ENCODE data around the gene MAML2.

The MAML2 gene

DNA sequence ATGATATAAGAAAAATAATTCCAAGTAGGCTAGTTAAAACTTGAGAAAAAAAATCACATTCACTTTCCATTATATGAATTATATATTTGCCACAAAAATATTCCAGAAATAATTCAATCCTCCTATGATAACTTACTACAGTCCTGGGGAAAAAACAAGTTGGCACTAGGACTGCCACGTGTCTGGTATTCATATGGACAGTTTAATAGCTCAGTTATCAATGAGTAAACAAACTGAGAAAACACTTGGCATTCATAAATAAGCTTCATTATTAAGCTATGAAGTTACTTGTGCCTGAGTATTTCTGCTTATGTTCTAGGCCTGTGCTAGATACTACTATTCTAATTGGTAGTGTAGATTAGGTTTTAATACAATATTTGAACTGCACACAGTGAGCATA, 22.5 kb upstream of the MAML2 start:
- Histone ChIP-seq H3K9me3 (ENCODE audit: control insufficient read depth, low read length) (no peaks in the 10 kb centered on the region), H3K27me3 (ENCODE audit: control insufficient read depth, insufficient read depth, low read length) (no peaks in the 10 kb centered on the region), H3K36me3 (ENCODE audit: control insufficient read depth, insufficient read depth, low read length) (no peaks in the 10 kb centered on the region), H3K4me3 (ENCODE audit: low read length) (no peak overlapping the region), H3K9ac (ENCODE audit: low read length) (no peak overlapping the region), H3K4me1 (ENCODE audit: control insufficient read depth, insufficient read depth, low read length) (no peaks in the 10 kb centered on the region)

DNA sequence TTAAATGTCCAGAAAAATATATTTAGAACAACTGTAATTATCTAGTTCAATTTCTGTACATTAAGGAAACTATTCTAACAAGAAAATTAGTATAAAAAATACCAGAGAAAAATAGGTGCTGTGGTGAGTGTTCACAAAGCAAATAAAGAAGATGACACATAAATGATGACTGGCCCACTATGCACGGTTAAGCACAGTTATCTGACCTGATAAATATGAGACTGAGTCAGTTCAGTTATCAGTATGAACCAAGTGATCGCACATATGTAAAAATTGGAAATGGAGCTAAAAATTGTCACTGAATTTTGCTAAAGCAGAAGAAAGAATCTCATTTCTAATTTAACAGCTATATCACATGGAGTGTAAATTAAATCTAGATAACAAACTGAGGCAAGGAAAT, 18.8 kb upstream of the MAML2 start:
- Histone ChIP-seq H3K36me3 (ENCODE audit: control insufficient read depth, insufficient read depth, low read length) (no peaks in the 10 kb centered on the region), H3K4me1 (ENCODE audit: control insufficient read depth, insufficient read depth, low read length) (no peaks in the 10 kb centered on the region), H3K4me3 (ENCODE audit: low read length) (no peak overlapping the region), H3K27me3 (ENCODE audit: control insufficient read depth, insufficient read depth, low read length) (no peaks in the 10 kb centered on the region), H3K9me3 (ENCODE audit: control insufficient read depth, low read length) (no peaks in the 10 kb centered on the region), H3K9ac (ENCODE audit: low read length) (no peak overlapping the region)

DNA sequence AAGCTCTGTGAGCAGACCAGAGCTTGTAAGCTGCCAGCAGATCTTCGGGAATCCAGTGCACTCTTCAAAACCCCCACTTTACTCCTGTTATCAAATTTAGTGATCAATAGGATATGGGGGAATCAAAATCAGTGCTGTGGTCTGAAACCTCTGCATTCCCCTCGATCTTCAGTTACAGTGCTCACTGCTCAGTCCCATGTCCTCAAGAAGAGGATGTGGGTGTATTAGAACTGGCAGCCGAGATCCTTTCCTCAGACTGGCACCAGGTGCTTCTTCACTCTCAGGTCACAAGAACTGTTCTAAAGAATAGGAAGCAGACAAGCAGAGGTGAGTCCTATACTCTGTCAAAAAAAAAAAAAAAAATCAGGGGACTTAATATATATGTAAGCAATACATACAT, 15.3 kb upstream of the MAML2 start:
- no peaks in the 10 kb centered on the region for H3K4me1 ChIP-seq (ENCODE audit: control insufficient read depth, insufficient read depth, low read length)
- H3K9ac ChIP-seq (ENCODE audit: low read length): no peak overlapping the region
- H3K36me3 ChIP-seq (ENCODE audit: control insufficient read depth, insufficient read depth, low read length): no peaks in the 10 kb centered on the region
- H3K9me3 ChIP-seq (ENCODE audit: control insufficient read depth, low read length): no peaks in the 10 kb centered on the region
- H3K27me3 ChIP-seq (ENCODE audit: control insufficient read depth, insufficient read depth, low read length): no peaks in the 10 kb centered on the region
- no peak overlapping the region for H3K4me3 ChIP-seq (ENCODE audit: low read length)

DNA sequence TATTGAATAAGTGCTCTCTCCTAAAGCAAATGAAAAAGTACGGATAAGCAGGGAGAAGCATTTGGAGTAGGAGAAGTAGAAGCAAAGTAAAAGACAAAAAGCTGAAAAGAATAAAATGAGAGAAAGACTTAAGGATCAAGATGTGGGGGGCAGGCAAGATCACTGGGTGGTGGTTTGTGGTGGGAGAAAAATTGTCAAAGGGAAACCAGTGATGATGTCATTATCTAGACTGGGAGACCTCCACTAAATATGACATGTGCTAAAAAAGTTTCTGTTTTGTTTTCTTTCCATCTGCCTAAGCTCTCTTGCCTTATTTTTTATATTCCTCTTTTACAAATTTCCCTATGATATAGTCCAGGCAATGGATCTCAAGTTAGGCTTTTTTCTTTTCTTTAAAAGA, 14.8 kb upstream of the MAML2 start:
- Histone ChIP-seq H3K9ac (ENCODE audit: low read length) (no peak overlapping the region), H3K4me3 (ENCODE audit: low read length) (no peak overlapping the region), H3K9me3 (ENCODE audit: control insufficient read depth, low read length) (no peaks in the 10 kb centered on the region), H3K36me3 (ENCODE audit: control insufficient read depth, insufficient read depth, low read length) (no peaks in the 10 kb centered on the region), H3K4me1 (ENCODE audit: control insufficient read depth, insufficient read depth, low read length) (no peaks in the 10 kb centered on the region), H3K27me3 (ENCODE audit: control insufficient read depth, insufficient read depth, low read length) (no peaks in the 10 kb centered on the region)

DNA sequence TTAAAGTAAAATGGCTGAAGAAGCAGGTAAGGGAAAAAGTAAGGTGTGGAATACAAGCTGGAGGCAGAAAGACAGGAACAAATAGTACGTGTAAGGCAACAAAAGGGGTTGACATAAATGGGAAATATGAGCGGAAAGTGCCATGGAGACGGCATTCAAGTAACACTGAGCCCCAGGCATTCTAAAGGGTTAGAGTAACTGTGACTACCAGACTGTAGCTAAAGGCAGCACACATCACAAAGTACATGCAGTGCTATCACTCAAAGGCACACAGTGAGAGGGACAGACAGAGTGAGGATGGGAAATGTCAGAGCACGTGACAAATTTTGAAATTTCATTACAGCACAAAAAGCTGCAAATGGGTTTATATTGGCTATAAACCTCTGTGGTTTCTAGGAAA, 13.9 kb upstream of the MAML2 start:
- Histone ChIP-seq H3K36me3 (ENCODE audit: control insufficient read depth, insufficient read depth, low read length) (no peaks in the 10 kb centered on the region), H3K9me3 (ENCODE audit: control insufficient read depth, low read length) (no peaks in the 10 kb centered on the region), H3K4me1 (ENCODE audit: control insufficient read depth, insufficient read depth, low read length) (no peaks in the 10 kb centered on the region), H3K4me3 (ENCODE audit: low read length) (no peak overlapping the region), H3K9ac (ENCODE audit: low read length) (no peak overlapping the region), H3K27me3 (ENCODE audit: control insufficient read depth, insufficient read depth, low read length) (no peaks in the 10 kb centered on the region)

DNA sequence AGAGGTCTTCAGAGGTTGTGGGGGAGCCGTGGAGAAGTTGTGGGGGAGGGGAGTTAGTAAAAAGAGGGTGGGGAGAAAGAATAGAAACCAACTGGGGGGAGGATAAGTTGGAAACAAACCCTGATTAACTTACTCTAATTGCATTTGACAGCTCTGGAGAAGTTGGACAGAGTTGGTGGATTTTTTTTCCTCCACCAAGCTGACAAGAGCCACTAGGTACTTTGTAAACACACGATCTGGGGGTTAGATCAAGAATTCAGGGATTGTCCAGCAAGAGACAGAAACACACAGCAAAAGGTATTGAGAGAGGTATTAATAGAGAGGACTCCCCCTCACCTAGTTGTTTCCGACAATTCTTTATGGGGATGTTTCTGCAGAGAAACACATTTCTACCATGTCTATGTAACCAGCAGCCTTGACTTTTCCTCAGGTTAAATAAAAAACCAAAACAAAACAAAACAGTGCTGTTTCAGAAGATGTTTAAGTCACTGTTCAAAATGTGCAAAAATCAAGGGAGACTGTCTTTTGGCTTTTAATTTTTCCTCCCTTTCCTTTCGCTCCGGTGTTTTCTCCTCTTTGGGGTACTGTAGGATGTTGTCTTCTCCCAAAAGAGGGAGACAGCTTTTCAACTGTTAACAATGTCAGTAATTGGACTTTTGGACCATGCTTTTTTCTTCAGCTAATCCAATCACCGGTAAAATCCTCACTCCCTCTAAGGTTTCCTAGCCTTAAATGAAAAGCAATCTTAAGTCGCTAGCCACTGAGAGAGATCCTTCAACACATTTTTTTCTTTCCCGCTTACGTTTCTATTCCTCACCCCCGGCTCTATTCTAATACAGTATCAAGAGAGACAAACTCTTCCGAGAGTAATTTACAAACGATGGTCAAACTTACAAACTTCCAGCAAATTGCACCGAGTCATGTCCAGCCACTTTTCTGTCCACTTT, 708 bp downstream of the MAML2 start:
- peak overlapping the region; percentile 71 for H3K4me3 ChIP-seq (ENCODE audit: low read length)
- H3K36me3 ChIP-seq (ENCODE audit: control insufficient read depth, insufficient read depth, low read length): no peaks in the 10 kb centered on the region
- no peaks in the 10 kb centered on the region for H3K27me3 ChIP-seq (ENCODE audit: control insufficient read depth, insufficient read depth, low read length)
- H3K9me3 ChIP-seq (ENCODE audit: control insufficient read depth, low read length): no peaks in the 10 kb centered on the region
- peaks cover 34% of the 10 kb centered on the region for H3K4me1 ChIP-seq (ENCODE audit: control insufficient read depth, insufficient read depth, low read length)
- H3K9ac ChIP-seq (ENCODE audit: low read length): peak overlapping the region; percentile 81

DNA sequence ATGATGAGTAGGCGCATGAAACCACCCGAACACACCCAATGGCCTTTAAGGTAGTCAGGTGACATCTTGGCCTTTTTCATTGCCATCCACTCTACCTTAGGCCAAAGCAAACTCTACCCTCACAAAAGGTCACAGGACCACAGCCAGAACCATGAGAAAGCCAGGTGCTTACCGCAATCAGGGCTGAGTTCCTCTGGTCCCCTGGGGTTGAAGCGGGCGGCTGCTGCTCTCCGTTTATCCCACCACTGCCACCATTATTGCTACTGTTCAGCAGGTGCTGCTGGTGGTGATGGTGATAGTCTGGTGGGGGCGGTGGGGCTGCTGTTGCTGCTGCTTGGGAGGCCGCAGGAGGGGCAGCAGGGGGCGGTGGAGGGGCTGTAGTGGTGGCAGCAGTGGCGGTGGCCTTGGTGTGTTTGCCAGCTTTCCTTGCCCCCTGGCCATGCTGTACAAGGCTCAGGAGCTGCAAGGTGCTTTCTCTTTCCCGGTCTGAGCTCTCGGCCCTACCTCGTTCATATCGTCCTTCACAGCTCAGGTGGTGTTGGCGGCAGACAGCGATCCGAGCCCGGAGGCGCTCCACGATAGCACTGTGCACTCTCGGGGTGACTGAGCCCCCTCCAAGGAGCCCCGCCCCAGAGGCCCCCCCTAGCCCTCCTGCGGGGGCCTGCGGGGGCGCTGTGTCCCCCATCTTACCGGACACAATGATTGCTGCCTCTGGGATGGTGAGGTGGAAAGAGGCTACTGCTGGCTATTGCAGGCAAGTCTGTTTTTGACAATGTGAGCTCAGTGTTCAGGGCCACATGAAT, 1.6 kb downstream of the MAML2 start:
- Histone ChIP-seq H3K27me3 (ENCODE audit: control insufficient read depth, insufficient read depth, low read length) (no peaks in the 10 kb centered on the region), H3K4me1 (ENCODE audit: control insufficient read depth, insufficient read depth, low read length) (peaks cover 38% of the 10 kb centered on the region)

DNA sequence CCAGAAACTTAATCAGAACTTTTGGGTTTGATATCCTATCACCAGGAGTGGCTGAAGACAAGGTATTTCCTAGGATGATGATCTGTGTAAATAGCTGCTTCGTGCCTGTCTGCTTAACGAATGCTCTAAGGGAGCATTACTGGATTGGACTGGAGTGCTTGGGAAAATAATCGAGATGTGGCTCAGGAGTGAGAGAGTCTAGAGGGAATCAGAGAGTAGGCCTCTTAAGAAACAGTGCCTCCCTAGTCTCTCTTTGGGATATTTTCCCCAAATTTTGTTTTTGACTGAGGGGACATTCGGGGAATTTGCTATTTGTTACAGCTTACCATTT, 2.5 kb downstream of the MAML2 start:
- H3K36me3 ChIP-seq (ENCODE audit: control insufficient read depth, insufficient read depth, low read length): no peaks in the 10 kb centered on the region
- H3K4me3 ChIP-seq (ENCODE audit: low read length): no peak overlapping the region
- H3K9me3 ChIP-seq (ENCODE audit: control insufficient read depth, low read length): no peaks in the 10 kb centered on the region
- H3K27me3 ChIP-seq (ENCODE audit: control insufficient read depth, insufficient read depth, low read length): no peaks in the 10 kb centered on the region
- peak overlapping the region; percentile 81 for H3K9ac ChIP-seq (ENCODE audit: low read length)
- peaks cover 38% of the 10 kb centered on the region for H3K4me1 ChIP-seq (ENCODE audit: control insufficient read depth, insufficient read depth, low read length)

More for the DNA sequence above, 1.6 kb downstream of the MAML2 start:
- Histone ChIP-seq H3K9me3 (ENCODE audit: control insufficient read depth, low read length) (no peaks in the 10 kb centered on the region), H3K36me3 (ENCODE audit: control insufficient read depth, insufficient read depth, low read length) (no peaks in the 10 kb centered on the region), H3K9ac (ENCODE audit: low read length) (peak overlapping the region; percentile 81), H3K4me3 (ENCODE audit: low read length) (peak overlapping the region; percentile 71)

DNA sequence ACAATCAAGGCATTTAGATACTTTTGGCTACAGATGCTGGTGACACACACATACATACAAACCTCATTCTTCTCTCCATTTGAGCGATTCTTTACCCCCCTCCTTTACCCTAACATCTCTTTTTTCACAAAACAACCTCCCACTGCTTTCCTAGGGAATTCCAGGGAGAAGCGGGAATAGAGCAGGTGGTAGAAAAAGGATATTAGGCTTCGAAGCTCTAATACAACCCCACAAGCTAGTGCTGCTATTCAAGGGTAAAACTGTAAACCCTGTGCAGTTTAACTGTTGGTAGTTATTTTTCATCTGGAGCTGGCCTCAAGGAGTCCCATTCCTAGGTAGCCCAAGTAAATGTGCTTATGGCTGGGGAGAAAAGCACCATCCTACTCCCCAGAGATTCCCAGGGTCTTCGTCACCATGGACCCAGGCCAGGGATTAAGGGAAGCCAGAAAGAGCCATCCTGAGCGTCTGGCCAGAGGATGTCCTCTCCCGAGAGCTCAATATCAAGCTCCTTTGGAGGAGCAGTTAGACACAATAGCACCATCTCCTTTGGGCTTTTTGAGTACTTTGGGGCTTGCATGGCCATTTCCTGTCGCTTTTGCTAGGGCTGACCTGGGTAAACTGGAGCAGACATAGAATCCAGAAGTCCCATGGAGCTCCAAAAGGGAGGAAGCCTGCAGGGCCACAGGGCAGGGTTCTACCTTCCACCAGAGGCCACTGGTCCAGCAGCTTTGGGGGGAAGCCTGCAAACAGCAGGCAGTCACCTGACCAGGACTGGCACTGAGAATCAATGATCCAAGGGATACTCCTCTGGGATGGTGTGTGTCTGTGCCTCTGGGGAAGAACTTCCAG, 3.1 kb downstream of the MAML2 start:
- no peaks in the 10 kb centered on the region for H3K9me3 ChIP-seq (ENCODE audit: control insufficient read depth, low read length)
- no peaks in the 10 kb centered on the region for H3K27me3 ChIP-seq (ENCODE audit: control insufficient read depth, insufficient read depth, low read length)
- peak overlapping the region; percentile 81 for H3K9ac ChIP-seq (ENCODE audit: low read length)
- H3K36me3 ChIP-seq (ENCODE audit: control insufficient read depth, insufficient read depth, low read length): no peaks in the 10 kb centered on the region
- H3K4me3 ChIP-seq (ENCODE audit: low read length): no peak overlapping the region
- peaks cover 38% of the 10 kb centered on the region for H3K4me1 ChIP-seq (ENCODE audit: control insufficient read depth, insufficient read depth, low read length)

DNA sequence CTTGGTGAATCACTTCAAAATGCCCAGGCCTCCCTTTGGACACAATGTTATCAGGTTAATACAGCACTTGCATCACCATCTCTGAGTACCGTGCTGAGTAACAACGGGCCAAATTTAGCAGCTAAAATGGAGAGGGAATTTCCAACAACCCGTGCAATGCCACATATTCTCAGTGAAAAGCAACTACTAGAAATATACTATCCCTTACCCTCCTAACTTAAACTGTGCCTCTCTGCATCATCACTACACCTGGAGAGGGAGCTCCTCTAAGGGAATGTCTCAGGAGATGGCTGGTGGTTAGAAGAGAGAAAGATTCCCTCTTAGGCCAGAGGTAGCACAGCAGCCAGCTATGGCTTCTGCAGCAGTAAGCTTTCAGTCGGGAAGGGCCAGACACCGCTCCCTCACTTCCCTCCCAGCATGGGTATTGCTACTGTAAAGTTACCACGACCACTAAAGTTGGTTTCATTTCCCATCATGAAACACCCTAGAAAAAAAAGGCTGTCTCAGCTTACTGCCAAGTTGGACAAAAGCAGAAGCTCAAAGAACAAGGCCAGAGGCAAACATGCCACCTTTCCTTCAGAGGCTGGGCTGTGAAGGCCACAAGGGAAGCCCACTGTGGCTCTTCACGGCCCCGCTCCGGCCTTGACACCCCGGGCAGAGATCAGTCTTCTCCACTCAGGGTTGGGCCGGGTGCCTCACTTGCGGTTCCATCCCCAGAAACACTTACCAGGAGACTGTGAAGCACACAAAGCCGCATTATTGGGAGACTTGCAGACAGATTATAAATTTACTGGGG, 3.9 kb downstream of the MAML2 start:
- Histone ChIP-seq H3K4me3 (ENCODE audit: low read length) (no peak overlapping the region), H3K9me3 (ENCODE audit: control insufficient read depth, low read length) (no peaks in the 10 kb centered on the region), H3K9ac (ENCODE audit: low read length) (peak overlapping the region; percentile 81), H3K27me3 (ENCODE audit: control insufficient read depth, insufficient read depth, low read length) (no peaks in the 10 kb centered on the region), H3K4me1 (ENCODE audit: control insufficient read depth, insufficient read depth, low read length) (peaks cover 38% of the 10 kb centered on the region), H3K36me3 (ENCODE audit: control insufficient read depth, insufficient read depth, low read length) (no peaks in the 10 kb centered on the region)
